Adrenal gland (tissue), 12 donors: ENCODE measurements around the gene MICU1. TPM values are rescaled to one million over a fixed set of nuclear protein-coding genes. Genes with fewer than 3 reads are reported as not detected.

Experiments
- DNase-seq, 7 donors: peaks; one replicate each; pipeline ENCODE4 v3.0.0-alpha.2; 2019 to 2020
- H3K27ac ChIP-seq, 5 donors: fragments of 200-600 bp; sonication (generic) in 4 of 5; 1 replicate in 3 of 5; 2 replicates in 2 of 5; pipeline versions ENCODE4 v1.5.1 to v1.8.0; 2016 to 2020; ENCODE audit warnings: mild to moderate bottlenecking in 1 of 5
- H3K27me3 ChIP-seq: fragments of 200-600 bp; 2 replicates; pipeline ENCODE4 v1.8.0; 2021
- H3K36me3 ChIP-seq, 2 donors: fragments of 200-600 bp; replicated peaks in 1 of 2; 1 replicate in 1 of 2; 2 replicates in 1 of 2; pipeline versions ENCODE4 v1.5.1 to v1.8.0; 2018 to 2022
- H3K4me1 ChIP-seq, 2 donors: fragments of 200-600 bp; replicated peaks in 1 of 2; 1 replicate in 1 of 2; 2 replicates in 1 of 2; pipeline versions ENCODE4 v1.5.1 to v1.8.0; 2018 to 2021
- H3K4me3 ChIP-seq, 4 donors: fragments of 200-600 bp; sonication (generic) in 3 of 4; one replicate each; pipeline ENCODE4 v1.5.1; 2016 to 2018
- H3K9me3 ChIP-seq, 3 donors: fragments of 200-600 bp; sonication (generic) in 1 of 3; replicated peaks in 1 of 3; 1 replicate in 2 of 3; 2 replicates in 1 of 3; pipeline versions ENCODE4 v1.5.1 to v1.8.0; 2016 to 2021
- POLR2A ChIP-seq, 2 donors: fragments of 450-650 bp; IDR thresholded peaks; one replicate each; pipeline ENCODE4 v1.6.1; 2017; ENCODE audit warnings: antibody characterized with exemption in 2 of 2, mild to moderate bottlenecking in 2 of 2, moderate library complexity in 1 of 2
- WGBS, 4 donors: extraction: QIAGEN DNeasy Blood & Tissue Kit in 2 of 4; methylation state at CpG; one replicate each; pipeline versions ENCODE4 v1.1.5 to v1.1.7; 2013 to 2017; 5-methylcytosine and 5-hydroxymethylcytosine counted together
- intact Hi-C, 2 donors: fragments of 100-400 bp; cut with DNase I; formaldehyde crosslinking; loops; one replicate each; pipeline versions ENCODE4 v1.14.1 to v1.15.0; 2022 to 2023
- polyA plus RNA-seq, 3 donors: library from polyadenylated mRNA; stranded (reverse); fragments of 200-250 nt in 2 of 3; fragments of 350-450 nt in 1 of 3; fragmentation: Illumina TruSeq in 1 of 3; extraction: RNeasy Lipid Tissue Mini Kit (QIAGEN cat#74804) in 1 of 3; gene quantifications; one replicate each; pipeline ENCODE4 v1.2.3, GENCODE V29; 2013 to 2014
- total RNA-seq, 9 donors: library from RNA; depleted of rRNA in 4 of 9; stranded (reverse); fragments of >200 nt in 4 of 9; fragments of 120-200 nt in 1 of 9; fragmentation: NEBNext Ultra II Directional in 1 of 9; extraction: Animal tissue kit (Norgen Biotek cat#: 25700) in 1 of 9; gene quantifications; one replicate each; pipeline versions ENCODE4 v1.1.0 to v1.2.4, GENCODE V29; 2013 to 2023
- TF ChIP-seq, protein P1 (sequence below), 6 experiments: fragments of 450-650 bp in 4 of 6; fragments of 200-600 bp in 2 of 6; sonication (generic) in 1 of 6; IDR thresholded peaks; 1 replicate in 5 of 6; 2 replicates in 1 of 6; pipeline versions ENCODE4 v1.5.1 to v1.8.0; 2016 to 2021; ENCODE audit warnings: antibody characterized with exemption in 6 of 6, mild to moderate bottlenecking in 2 of 6, moderate library complexity in 1 of 6
- donor health status: healthy with polysubstance abuse.
- donor health status: Bipolar disorder and iron deficiency.
- donor health status: DM: yes; HTN: yes; CAD: no.
- donor health status: DM: no; HTN: no; CAD: no.
- donor health status: DM: no; HTN: no; CAD: no.
- donor health status: DM: yes; HTN: yes; CAD: no.

MICU1 gene
- total and polyA plus RNA-seq, 12 donors: 56.5 to 122 (median 90.2) TPM

DNA sequence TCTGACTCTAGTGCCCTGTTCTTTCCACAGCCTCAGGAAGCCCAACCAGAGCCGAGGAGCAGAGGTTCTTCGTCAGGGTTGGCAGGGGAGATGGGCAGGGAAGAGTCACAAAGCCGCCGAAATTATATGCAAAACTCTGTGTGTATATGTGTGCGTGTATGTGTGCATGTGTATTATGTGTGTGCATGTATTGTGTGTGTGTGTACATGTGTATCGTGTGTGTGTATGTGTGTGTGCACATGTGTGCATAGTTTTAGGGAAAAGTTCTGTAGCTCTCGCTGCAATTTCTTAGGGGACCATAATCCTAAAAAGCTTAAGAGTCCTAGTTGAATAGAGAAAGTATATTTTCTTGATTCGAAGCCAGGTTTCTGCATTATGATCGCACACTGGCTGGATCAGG lies 288.2 kb downstream of the MICU1 start:
- TF ChIP-seq POLR2A (IDR thresholded peaks at IDR 0.05): no peak
- TF ChIP-seq, protein P1, sequence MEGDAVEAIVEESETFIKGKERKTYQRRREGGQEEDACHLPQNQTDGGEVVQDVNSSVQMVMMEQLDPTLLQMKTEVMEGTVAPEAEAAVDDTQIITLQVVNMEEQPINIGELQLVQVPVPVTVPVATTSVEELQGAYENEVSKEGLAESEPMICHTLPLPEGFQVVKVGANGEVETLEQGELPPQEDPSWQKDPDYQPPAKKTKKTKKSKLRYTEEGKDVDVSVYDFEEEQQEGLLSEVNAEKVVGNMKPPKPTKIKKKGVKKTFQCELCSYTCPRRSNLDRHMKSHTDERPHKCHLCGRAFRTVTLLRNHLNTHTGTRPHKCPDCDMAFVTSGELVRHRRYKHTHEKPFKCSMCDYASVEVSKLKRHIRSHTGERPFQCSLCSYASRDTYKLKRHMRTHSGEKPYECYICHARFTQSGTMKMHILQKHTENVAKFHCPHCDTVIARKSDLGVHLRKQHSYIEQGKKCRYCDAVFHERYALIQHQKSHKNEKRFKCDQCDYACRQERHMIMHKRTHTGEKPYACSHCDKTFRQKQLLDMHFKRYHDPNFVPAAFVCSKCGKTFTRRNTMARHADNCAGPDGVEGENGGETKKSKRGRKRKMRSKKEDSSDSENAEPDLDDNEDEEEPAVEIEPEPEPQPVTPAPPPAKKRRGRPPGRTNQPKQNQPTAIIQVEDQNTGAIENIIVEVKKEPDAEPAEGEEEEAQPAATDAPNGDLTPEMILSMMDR (IDR thresholded peaks at IDR 0.05): no peak

DNA sequence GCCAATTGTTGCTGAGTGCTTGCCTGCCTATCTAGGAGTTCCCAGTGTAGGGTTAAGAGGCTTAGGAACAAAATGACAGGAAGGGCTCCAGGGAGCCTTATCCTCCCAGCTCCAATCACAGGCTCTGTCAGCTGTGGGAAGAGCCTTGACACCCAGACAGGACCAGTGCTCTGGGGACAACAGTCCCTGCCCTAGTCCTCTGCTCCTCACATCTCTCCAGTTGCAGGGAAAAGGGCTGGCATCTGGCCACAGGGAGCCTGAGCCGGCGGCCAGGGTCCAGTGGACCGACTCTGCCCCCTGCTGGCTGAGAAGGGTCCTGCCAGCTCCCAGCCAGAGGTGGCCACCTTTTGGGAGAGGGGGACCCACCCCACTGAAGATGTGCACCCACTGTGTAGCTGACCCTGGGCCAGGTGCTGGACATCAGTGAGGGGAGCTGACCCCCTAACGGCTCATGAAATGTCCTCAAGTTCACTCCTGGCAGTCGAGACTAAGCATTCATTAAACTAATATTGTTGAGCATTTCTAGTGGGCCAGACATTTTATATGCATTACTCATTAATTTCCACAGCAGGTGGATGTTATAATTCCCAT lies 288.7 kb downstream of the MICU1 start:
- H3K4me1 ChIP-seq: peaks cover 39 to 63% of the 10 kb centered on the region in 2 donors
- 21 to 48% (median 28%) methylated on average over 2 to 5 of the region's 5 CpGs for WGBS, 4 donors
- no peaks in the 10 kb centered on the region for H3K27me3 ChIP-seq
- no peaks in the 10 kb centered on the region for H3K9me3 ChIP-seq
- DNase-seq: peak; percentile 88 to 95 (median 94)
- intact Hi-C loops: loop anchor here (10.0 kb wide), 2 partner anchors 212 to 382 kb away; no protein-coding TSS in a partner anchor
- TF ChIP-seq POLR2A (IDR thresholded peaks at IDR 0.05): no peak
- TF ChIP-seq, protein P1 (IDR thresholded peaks at IDR 0.05): peak; percentile 96 to 98 (median 98)
- peaks cover 0 to 43% of the 10 kb centered on the region in 2 donors for H3K36me3 ChIP-seq
- H3K4me3 ChIP-seq: no peak overlapping the region
- peak overlapping the region; percentile 73 to 100 (median 97) for H3K27ac ChIP-seq

More for the DNA sequence above, 288.2 kb downstream of the MICU1 start:
- Histone ChIP-seq H3K4me3 (no peak overlapping the region), H3K4me1 (peaks cover 33 to 57% of the 10 kb centered on the region in 2 donors), H3K36me3 (peaks cover 0 to 48% of the 10 kb centered on the region in 2 donors), H3K27me3 (no peaks in the 10 kb centered on the region), H3K27ac (peak overlapping the region in 2 of 5 donors; percentile 98 to 100), H3K9me3 (no peaks in the 10 kb centered on the region)
- 71 to 84% (median 79%) methylated on average over 8 to 9 of the region's 9 CpGs for WGBS, 4 donors
- intact Hi-C loops: loop anchor here (10.0 kb wide), 2 partner anchors 213 to 383 kb away; no protein-coding TSS in a partner anchor
- DNase-seq: no peak

DNA sequence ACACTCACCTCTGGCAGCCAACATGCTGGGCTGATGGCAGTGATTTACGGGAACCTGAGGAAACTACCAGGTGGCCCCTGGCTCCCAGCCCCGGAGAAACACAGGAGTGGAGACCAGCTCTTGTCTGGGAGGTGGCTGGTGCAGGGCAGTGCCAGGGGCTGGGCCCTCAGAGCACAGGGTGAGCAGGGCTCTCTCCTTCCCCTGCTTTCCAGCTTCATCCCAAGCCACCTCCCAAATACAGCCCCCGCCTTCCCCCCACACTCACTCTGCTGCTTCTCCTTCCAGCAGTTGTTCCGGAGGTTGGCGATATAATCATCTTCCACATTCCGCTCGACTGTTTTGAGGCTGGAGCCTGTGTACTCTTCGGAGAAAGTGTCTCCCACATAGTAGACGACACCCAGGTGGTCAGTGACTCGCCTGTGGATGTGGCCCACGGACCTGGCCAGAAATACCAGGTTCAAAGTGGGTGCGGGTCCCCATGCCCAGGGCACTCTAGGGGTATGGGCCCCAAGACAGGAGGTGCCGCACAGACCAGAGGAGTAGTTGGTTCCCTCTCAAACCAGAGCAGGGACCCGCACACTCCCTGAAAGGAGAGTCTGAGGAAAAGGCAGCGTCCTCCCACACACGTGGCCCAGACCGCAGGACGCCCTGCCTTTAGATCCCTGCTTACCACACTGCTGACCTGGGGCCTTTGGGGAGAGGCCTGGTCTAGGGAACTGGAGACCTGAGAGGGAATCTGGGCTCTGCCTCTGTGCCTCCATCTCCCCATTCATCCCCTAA lies 289.4 kb downstream of the MICU1 start:
- H3K27me3 ChIP-seq: no peaks in the 10 kb centered on the region
- H3K4me3 ChIP-seq: no peak overlapping the region
- peak overlapping the region; percentile 73 to 100 (median 97) for H3K27ac ChIP-seq
- 77 to 79% (median 78%) methylated on average over 14 to 18 of the region's 18 CpGs for WGBS, 4 donors
- H3K4me1 ChIP-seq: peaks cover 46 to 70% of the 10 kb centered on the region in 2 donors
- H3K9me3 ChIP-seq: no peaks in the 10 kb centered on the region
- intact Hi-C loops: loop anchor here (10.0 kb wide), 2 partner anchors 212 to 382 kb away; no protein-coding TSS in a partner anchor
- peak in 2 of 7 donors; percentile 24 to 32 for DNase-seq
- peaks cover 0 to 39% of the 10 kb centered on the region in 2 donors for H3K36me3 ChIP-seq
- TF ChIP-seq, protein P1 (IDR thresholded peaks at IDR 0.05): no peak
- TF ChIP-seq POLR2A (IDR thresholded peaks at IDR 0.05): no peak
